Measurements from ENCODE around the gene CCDC18. TPM values are rescaled to one million over a fixed set of nuclear protein-coding genes. Genes with fewer than 3 reads are reported as not detected.
"Not testable (repeated sequence)": the region's sequence is repeated elsewhere in the genome, so short reads cannot be mapped to it uniquely, and the experiment has no call there.

The CCDC18 gene
- total RNA-seq, 5 donors from 2014 or later (not counting 1 experiment from before 2014, with no cell fraction given), result 7.4 to 10.1 (median 8.8) TPM

DNA sequence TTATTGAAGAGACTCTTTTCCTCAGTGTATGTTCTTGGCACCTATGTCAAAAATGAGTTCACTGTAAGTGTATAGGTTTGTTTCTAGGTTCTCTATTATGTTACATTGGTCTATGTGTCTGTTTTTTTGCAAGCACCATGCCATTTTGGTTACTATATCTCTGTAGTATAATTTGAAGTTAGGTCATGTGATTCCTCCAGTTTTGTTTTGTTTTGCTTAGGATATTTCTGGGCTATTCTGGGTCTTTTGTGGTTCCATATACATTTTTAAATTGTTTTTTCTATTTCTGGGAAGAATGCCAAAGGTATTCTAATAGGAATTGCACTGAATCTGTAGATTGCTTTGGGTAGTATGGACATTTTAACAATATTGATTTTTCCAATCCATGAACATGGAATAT, 13.5 kb upstream of the CCDC18 start:
- POLR2A ChIA-PET, result interaction anchor here in 1 of 2 donors (0.7 kb wide), 1 partner anchor 8 kb away, joined by 3 read pairs; no protein-coding TSS in a partner anchor

DNA sequence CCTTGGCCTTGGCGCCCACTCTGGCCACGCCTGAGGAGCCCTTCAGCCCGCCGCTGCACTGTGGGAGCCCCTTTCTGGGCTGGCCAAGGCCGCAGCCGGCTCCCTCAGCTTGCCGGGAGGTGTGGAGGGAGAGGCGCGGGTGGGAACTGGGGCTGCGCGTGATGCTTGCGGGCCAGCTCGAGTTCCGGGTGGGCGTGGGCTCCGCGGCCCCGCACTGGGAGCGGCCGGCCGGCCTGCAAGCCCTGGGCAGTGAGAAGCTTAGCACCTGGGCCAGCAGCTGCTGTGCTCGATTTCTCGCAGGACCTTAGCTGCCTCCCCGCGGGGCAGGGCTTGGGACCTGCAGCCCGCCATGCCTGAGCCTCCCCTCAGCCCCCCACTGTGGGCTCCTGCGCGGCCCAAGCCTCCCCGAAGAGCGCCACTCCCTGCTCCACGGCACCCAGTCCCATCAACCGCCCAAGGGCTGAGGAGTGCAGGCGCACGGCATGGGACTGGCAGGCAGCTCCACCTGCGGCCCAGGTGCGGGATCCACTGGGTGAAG, 10.3 kb upstream of the CCDC18 start:
- not testable (repeated sequence) for H3K27ac Mint-ChIP-seq

More for the DNA sequence above, 13.5 kb upstream of the CCDC18 start:
- no peak overlapping the region for H3K27ac ChIP-seq (ENCODE audit: low read length)
- DNase-seq (no peak), ATAC-seq (replicated peaks in 1 of 4) (no peak)
- peaks cover 62 to 66% (median 63%) of the 10 kb centered on the region in 3 donors for H3K4me1 Mint-ChIP-seq
- peaks cover 0 to 4% of the 10 kb centered on the region in 2 donors for H3K36me3 ChIP-seq (ENCODE audit: control insufficient read depth in 2 of 2, extremely low read depth in 1 of 2, insufficient read depth in 1 of 2, low read length in 1 of 2)
- H3K4me3 ChIP-seq (ENCODE audit: control insufficient read depth in 1 of 2, extremely low read depth in 1 of 2, low read length in 1 of 2), result no peak overlapping the region
- no peaks in the 10 kb centered on the region for H3K9me3 ChIP-seq
- no peak overlapping the region for H3K4me3 Mint-ChIP-seq
- no peaks in the 10 kb centered on the region for H3K27me3 Mint-ChIP-seq
- CTCF ChIA-PET, result interaction anchor here in 1 of 2 donors (0.5 kb wide), 1 partner anchor 12 kb away, joined by 8 read pairs; no protein-coding TSS in a partner anchor
- H3K27ac Mint-ChIP-seq, result peak overlapping the region in 1 of 2 donors; percentile 14
- peaks cover 39% of the 10 kb centered on the region for H3K36me3 Mint-ChIP-seq
- no peaks in the 10 kb centered on the region for H3K27me3 ChIP-seq (replicated peaks in 1 of 2; ENCODE audit: control insufficient read depth in 2 of 2, extremely low read depth in 1 of 2, insufficient read depth in 2 of 2, low read length in 1 of 2)
- H3K4me1 ChIP-seq (ENCODE audit: control insufficient read depth in 1 of 2, extremely low read depth in 1 of 2, insufficient read depth in 2 of 2, low read length in 2 of 2), result peaks cover under 1 to 6% of the 10 kb centered on the region in 2 experiments
- H3K9me3 Mint-ChIP-seq, result peaks cover 4 to 9% (median 5%) of the 10 kb centered on the region in 3 donors

DNA sequence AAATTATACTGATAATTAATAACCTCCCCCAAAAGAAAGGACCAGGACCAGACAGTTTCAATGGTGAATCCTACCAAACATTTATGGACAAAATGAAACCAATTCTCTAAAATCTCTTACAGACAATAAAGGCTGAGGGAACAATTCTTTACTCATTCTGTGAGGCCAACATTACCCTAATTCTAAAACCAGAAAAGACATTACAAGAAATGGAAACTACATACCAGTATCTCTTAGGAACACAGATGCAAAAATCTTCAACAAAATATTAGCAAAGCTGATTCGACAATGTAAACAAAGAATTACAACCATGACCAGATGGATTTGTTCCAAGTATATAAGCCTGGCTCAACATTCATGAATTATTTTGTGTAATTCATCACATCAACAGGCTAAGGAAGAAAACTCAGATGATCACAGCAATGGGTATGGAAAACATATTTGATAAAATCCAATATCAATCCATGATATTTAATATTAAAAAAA, 8.9 kb upstream of the CCDC18 start:
- peak overlapping the region in 1 of 2 donors; percentile 7 for H3K4me3 ChIP-seq (ENCODE audit: control insufficient read depth in 1 of 2, extremely low read depth in 1 of 2, low read length in 1 of 2)
- no peaks in the 10 kb centered on the region for H3K9me3 ChIP-seq
- DNase-seq (no peak), ATAC-seq (replicated peaks in 1 of 4) (no peak)
- no CpG with 5 or more reads among the region's 1 CpG for WGBS (ENCODE audit: insufficient coverage)
- H3K36me3 Mint-ChIP-seq, result peaks cover 43% of the 10 kb centered on the region
- H3K4me1 ChIP-seq (ENCODE audit: control insufficient read depth in 1 of 2, extremely low read depth in 1 of 2, insufficient read depth in 2 of 2, low read length in 2 of 2), result peaks cover 11 to 13% of the 10 kb centered on the region in 2 experiments
- H3K27me3 Mint-ChIP-seq, result no peaks in the 10 kb centered on the region
- no peak overlapping the region for H3K27ac ChIP-seq (ENCODE audit: low read length)
- peak overlapping the region in 1 of 2 donors; percentile 49 for H3K27ac Mint-ChIP-seq
- ChIA-PET POLR2A (interaction anchor here in 1 of 2 donors (1.3 kb wide), 1 partner anchor 11 kb away, joined by 3 read pairs; no protein-coding TSS in a partner anchor), CTCF (interaction anchor here in 1 of 2 donors (1.0 kb wide), 1 partner anchor 9 kb away, joined by 3 read pairs; no protein-coding TSS in a partner anchor)
- H3K36me3 ChIP-seq (ENCODE audit: control insufficient read depth in 2 of 2, extremely low read depth in 1 of 2, insufficient read depth in 1 of 2, low read length in 1 of 2), result peaks cover 0 to 13% of the 10 kb centered on the region in 2 donors
- peaks cover 75% of the 10 kb centered on the region in 3 donors for H3K4me1 Mint-ChIP-seq
- H3K4me3 Mint-ChIP-seq, result peak overlapping the region; percentile 71 to 83 (median 77)
- peaks cover 0 to 9% (median 4%) of the 10 kb centered on the region in 3 donors for H3K9me3 Mint-ChIP-seq
- no peaks in the 10 kb centered on the region for H3K27me3 ChIP-seq (replicated peaks in 1 of 2; ENCODE audit: control insufficient read depth in 2 of 2, extremely low read depth in 1 of 2, insufficient read depth in 2 of 2, low read length in 1 of 2)

More for the DNA sequence above, 10.3 kb upstream of the CCDC18 start:
- H3K36me3 ChIP-seq (ENCODE audit: control insufficient read depth in 2 of 2, extremely low read depth in 1 of 2, insufficient read depth in 1 of 2, low read length in 1 of 2); H3K4me3 ChIP-seq (ENCODE audit: control insufficient read depth in 1 of 2, extremely low read depth in 1 of 2, low read length in 1 of 2); H3K9me3 ChIP-seq; H3K27ac ChIP-seq (ENCODE audit: low read length); ATAC-seq (replicated peaks in 1 of 4); DNase-seq; H3K27me3 ChIP-seq (replicated peaks in 1 of 2; ENCODE audit: control insufficient read depth in 2 of 2, extremely low read depth in 1 of 2, insufficient read depth in 2 of 2, low read length in 1 of 2); POLR2A ChIA-PET; H3K27me3 Mint-ChIP-seq; H3K4me1 ChIP-seq (ENCODE audit: control insufficient read depth in 1 of 2, extremely low read depth in 1 of 2, insufficient read depth in 2 of 2, low read length in 2 of 2); H3K9me3 Mint-ChIP-seq: not testable (repeated sequence)
- WGBS (ENCODE audit: insufficient coverage), result 100% methylated on average over 20 of the region's 36 CpGs
- peaks cover 73 to 74% (median 73%) of the 10 kb centered on the region in 3 donors for H3K4me1 Mint-ChIP-seq
- CTCF ChIA-PET, result interaction anchor here (0.6 kb wide), 2 partner anchors 8 to 359 kb away, joined by 3 read pairs; no protein-coding TSS in a partner anchor
- H3K4me3 Mint-ChIP-seq, result peak overlapping the region in 1 of 3 donors; percentile 83
- H3K36me3 Mint-ChIP-seq, result peaks cover 42% of the 10 kb centered on the region

DNA sequence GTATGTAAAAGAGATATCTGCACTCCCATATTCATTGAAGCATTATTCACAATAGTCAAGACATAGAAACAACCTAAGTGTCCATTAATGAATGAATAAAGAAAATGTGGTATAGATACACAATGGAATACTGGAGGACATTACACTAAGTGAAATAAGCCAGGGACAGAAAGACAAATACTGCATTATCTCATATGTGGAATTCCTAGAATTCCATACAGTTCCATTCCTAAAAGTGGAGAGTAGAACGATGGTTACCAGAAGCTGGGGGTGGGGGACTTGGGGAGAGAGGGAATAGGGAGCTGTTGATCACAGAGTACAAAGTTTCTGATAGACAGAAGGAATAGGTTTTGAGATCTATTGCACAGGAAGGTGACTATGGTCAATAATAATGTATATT, 7.7 kb upstream of the CCDC18 start:
- Histone ChIP-seq H3K27me3 (replicated peaks in 1 of 2; ENCODE audit: control insufficient read depth in 2 of 2, extremely low read depth in 1 of 2, insufficient read depth in 2 of 2, low read length in 1 of 2) (no peaks in the 10 kb centered on the region), H3K4me3 (ENCODE audit: control insufficient read depth in 1 of 2, extremely low read depth in 1 of 2, low read length in 1 of 2) (no peak overlapping the region), H3K36me3 (ENCODE audit: control insufficient read depth in 2 of 2, extremely low read depth in 1 of 2, insufficient read depth in 1 of 2, low read length in 1 of 2) (peaks cover 0 to 14% of the 10 kb centered on the region in 2 donors), H3K4me1 (ENCODE audit: control insufficient read depth in 1 of 2, extremely low read depth in 1 of 2, insufficient read depth in 2 of 2, low read length in 2 of 2) (peaks cover 17 to 21% of the 10 kb centered on the region in 2 experiments), H3K9me3 (no peaks in the 10 kb centered on the region), H3K27ac (ENCODE audit: low read length) (no peak overlapping the region)
- peak overlapping the region in 2 of 3 donors; percentile 2 to 83 for H3K4me3 Mint-ChIP-seq
- no CpG with 5 or more reads among the region's 1 CpG for WGBS (ENCODE audit: insufficient coverage)
- no peaks in the 10 kb centered on the region for H3K27me3 Mint-ChIP-seq
- peaks cover 0 to 6% (median 0%) of the 10 kb centered on the region in 3 donors for H3K9me3 Mint-ChIP-seq
- DNase-seq (no peak), ATAC-seq (replicated peaks in 1 of 4) (no peak)
- H3K4me1 Mint-ChIP-seq, result peaks cover 73 to 79% (median 77%) of the 10 kb centered on the region in 3 donors
- ChIA-PET CTCF (interaction anchor here in 1 of 2 donors (0.7 to 1.2 kb wide), 4 partner anchors 9 to 132 kb away, joined by 3 to 4 read pairs (median 4); no protein-coding TSS in a partner anchor), POLR2A (interaction anchor here in 1 of 2 donors (1.3 kb wide), 1 partner anchor 92 kb away, joined by 4 read pairs; no protein-coding TSS in a partner anchor)
- peak overlapping the region in 1 of 2 donors; percentile 22 for H3K27ac Mint-ChIP-seq
- H3K36me3 Mint-ChIP-seq, result peaks cover 39% of the 10 kb centered on the region

DNA sequence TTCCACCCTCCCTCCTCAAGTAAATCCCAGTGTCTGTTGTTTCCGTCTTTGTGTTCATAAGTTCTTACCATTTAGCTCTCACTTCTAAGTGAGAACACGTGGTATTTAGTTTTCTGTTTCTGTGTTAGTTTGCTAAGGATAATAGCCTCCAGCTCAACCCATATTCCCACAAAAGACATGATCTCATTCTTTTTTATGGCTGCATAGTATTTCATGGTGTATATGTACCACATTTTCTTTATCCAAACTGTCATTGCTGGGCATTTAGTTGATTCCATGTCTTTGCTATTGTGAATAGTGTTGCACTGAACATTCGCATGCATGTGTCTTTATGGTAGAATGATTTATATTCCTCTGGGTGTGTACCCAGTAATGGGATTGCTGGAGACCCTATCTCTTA, 5.9 kb upstream of the CCDC18 start:
- H3K4me3 Mint-ChIP-seq; H3K9me3 Mint-ChIP-seq; ATAC-seq (replicated peaks in 1 of 4); DNase-seq; CTCF ChIA-PET; H3K27me3 Mint-ChIP-seq; H3K27me3 ChIP-seq (replicated peaks in 1 of 2; ENCODE audit: control insufficient read depth in 2 of 2, extremely low read depth in 1 of 2, insufficient read depth in 2 of 2, low read length in 1 of 2); H3K4me3 ChIP-seq (ENCODE audit: control insufficient read depth in 1 of 2, extremely low read depth in 1 of 2, low read length in 1 of 2); H3K9me3 ChIP-seq; H3K27ac ChIP-seq (ENCODE audit: low read length); H3K27ac Mint-ChIP-seq: not testable (repeated sequence)
- H3K36me3 Mint-ChIP-seq, result peaks cover 33% of the 10 kb centered on the region
- Histone ChIP-seq H3K4me1 (ENCODE audit: control insufficient read depth in 1 of 2, extremely low read depth in 1 of 2, insufficient read depth in 2 of 2, low read length in 2 of 2) (peaks cover 24 to 34% of the 10 kb centered on the region in 2 experiments), H3K36me3 (ENCODE audit: control insufficient read depth in 2 of 2, extremely low read depth in 1 of 2, insufficient read depth in 1 of 2, low read length in 1 of 2) (peaks cover 0 to 14% of the 10 kb centered on the region in 2 donors)
- POLR2A ChIA-PET, result interaction anchor here in 1 of 2 donors (0.7 kb wide), 1 partner anchor 28 kb away, joined by 4 read pairs; no protein-coding TSS in a partner anchor
- peaks cover 67 to 77% (median 74%) of the 10 kb centered on the region in 3 donors for H3K4me1 Mint-ChIP-seq
- WGBS (ENCODE audit: insufficient coverage), result no CpG with 5 or more reads among the region's 3 CpGs

DNA sequence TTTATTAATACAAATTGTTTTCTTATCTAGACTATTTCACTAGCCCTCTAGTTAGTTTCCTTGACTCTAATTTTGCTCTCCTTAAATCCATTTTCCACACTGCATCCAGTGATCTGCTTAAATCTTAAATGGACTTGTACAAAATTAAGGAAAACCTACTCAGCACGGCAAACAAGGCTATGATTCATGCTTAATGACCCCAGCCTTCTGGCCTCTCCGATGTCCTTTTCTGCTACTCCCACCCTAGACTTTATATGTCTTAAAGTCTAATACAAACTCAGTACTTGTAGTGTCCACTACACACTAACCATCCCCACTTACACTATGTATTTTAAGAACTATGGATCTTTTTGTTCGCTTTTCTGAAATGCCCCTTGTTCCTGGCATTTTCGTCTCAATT, 2.5 kb upstream of the CCDC18 start:
- no peak for DNase-seq
- Histone ChIP-seq H3K27me3 (replicated peaks in 1 of 2; ENCODE audit: control insufficient read depth in 2 of 2, extremely low read depth in 1 of 2, insufficient read depth in 2 of 2, low read length in 1 of 2) (no peaks in the 10 kb centered on the region), H3K9me3 (no peaks in the 10 kb centered on the region), H3K36me3 (ENCODE audit: control insufficient read depth in 2 of 2, extremely low read depth in 1 of 2, insufficient read depth in 1 of 2, low read length in 1 of 2) (peaks cover 0 to 14% of the 10 kb centered on the region in 2 donors), H3K4me3 (ENCODE audit: control insufficient read depth in 1 of 2, extremely low read depth in 1 of 2, low read length in 1 of 2) (peak overlapping the region in 1 of 2 donors; percentile 100), H3K4me1 (ENCODE audit: control insufficient read depth in 1 of 2, extremely low read depth in 1 of 2, insufficient read depth in 2 of 2, low read length in 2 of 2) (peaks cover 23 to 34% of the 10 kb centered on the region in 2 experiments), H3K27ac (ENCODE audit: low read length) (no peak overlapping the region)
- Mint-ChIP-seq H3K36me3 (peaks cover 23% of the 10 kb centered on the region), H3K4me3 (peak overlapping the region; percentile 88 to 94 (median 92)), H3K4me1 (peaks cover 54 to 75% (median 67%) of the 10 kb centered on the region in 3 donors), H3K9me3 (no peaks in the 10 kb centered on the region), H3K27me3 (no peaks in the 10 kb centered on the region), H3K27ac (peak overlapping the region in 1 of 2 donors; percentile 36)
- no peak for ATAC-seq (replicated peaks in 1 of 4)
- ChIA-PET CTCF (interaction anchor here (0.6 to 0.7 kb wide), 2 partner anchors 13 to 21 kb away, joined by 6 to 7 read pairs; no protein-coding TSS in a partner anchor), POLR2A (interaction anchor here (0.5 to 0.6 kb wide), 4 partner anchors 91 to 216 kb away, joined by 6 to 8 read pairs (median 7); no protein-coding TSS in a partner anchor)
- WGBS (ENCODE audit: insufficient coverage), result 59% methylated on average over 4 of the region's 4 CpGs

All from T-cell (primary cell).